Forelimb muscle (tissue), 1 donor: ENCODE results near the gene CECR2. TPM values are rescaled to one million over a fixed set of nuclear protein-coding genes. Genes with fewer than 3 reads are reported as not detected.

ENCODE experiments used
- DNase-seq: peaks from one replicate; pipeline ENCODE4 v3.0.0-alpha.2; 2013; ENCODE audit warnings: low read depth
- polyA plus RNA-seq: library from polyadenylated mRNA; unstranded; fragments of 120-200 nt; gene quantifications from one replicate; pipeline ENCODE4 v1.2.1, GENCODE V29; 2013; ENCODE audit not compliant: insufficient read length

The CECR2 gene
- polyA plus RNA-seq: 23.2 TPM

GRCh38 chr22:17369439-17370025 lies at the start of gene CECR2:
TSS of gene CECR2 (plus strand) at chr22:17369460. CDS start at chr22:17369784, 324 bp downstream.
- DNase-seq: no peak

GRCh38 chr22:17319546-17319945 lies 49.7 kb upstream of the CECR2 start:
- no peak for DNase-seq

- no peak for DNase-seq
Observed at GRCh38 chr22:17322511-17322910, 46.7 kb upstream of the CECR2 start.

- DNase-seq: no peak
Observed at GRCh38 chr22:17331690-17332089, 37.6 kb upstream of the CECR2 start.

- no peak for DNase-seq
Observed at GRCh38 chr22:17332109-17332800, 37.0 kb upstream of the CECR2 start.

- DNase-seq: no peak
Observed at GRCh38 chr22:17334059-17334458, 35.2 kb upstream of the CECR2 start.

GRCh38 chr22:17334983-17335382 lies 34.3 kb upstream of the CECR2 start:
- no peak for DNase-seq

- DNase-seq: no peak
Observed at GRCh38 chr22:17336061-17336460, 33.2 kb upstream of the CECR2 start.

GRCh38 chr22:17337639-17338038 lies 31.6 kb upstream of the CECR2 start:
- DNase-seq: no peak

- no peak for DNase-seq
Observed at GRCh38 chr22:17339095-17339693, 30.1 kb upstream of the CECR2 start.

- DNase-seq: no peak
Observed at GRCh38 chr22:17342361-17342760, 26.9 kb upstream of the CECR2 start.

- no peak for DNase-seq
Observed at GRCh38 chr22:17343766-17344165, 25.5 kb upstream of the CECR2 start.

GRCh38 chr22:17346578-17346977 lies 22.7 kb upstream of the CECR2 start:
- DNase-seq: no peak

- DNase-seq: no peak
Observed at GRCh38 chr22:17347724-17348123, 21.5 kb upstream of the CECR2 start.

GRCh38 chr22:17348464-17349103 lies 20.7 kb upstream of the CECR2 start:
- DNase-seq: no peak

GRCh38 chr22:17349172-17349571 lies 20.1 kb upstream of the CECR2 start:
- no peak for DNase-seq

GRCh38 chr22:17350292-17350691 lies 19.0 kb upstream of the CECR2 start:
- no peak for DNase-seq

GRCh38 chr22:17352798-17353197 lies 16.5 kb upstream of the CECR2 start:
- DNase-seq: no peak

- no peak for DNase-seq
Observed at GRCh38 chr22:17357688-17358087, 11.6 kb upstream of the CECR2 start.

- no peak for DNase-seq
Observed at GRCh38 chr22:17358415-17358814, 10.8 kb upstream of the CECR2 start.

- DNase-seq: no peak
Observed at GRCh38 chr22:17359501-17359900, 9.8 kb upstream of the CECR2 start.

GRCh38 chr22:17366329-17366728 lies 2.9 kb upstream of the CECR2 start:
- DNase-seq: no peak

GRCh38 chr22:17366830-17367229 lies 2.4 kb upstream of the CECR2 start:
- no peak for DNase-seq
